Activated naive CD8-positive, alpha-beta T cell treated with anti-CD3 and anti-CD28 coated beads, Interleukin-2, amount 10 ng/mL, durations not matched to agents 7 days and 5 days (primary cell): Measurements from ENCODE around the gene SERPINF2. TPM values are rescaled to one million over a fixed set of nuclear protein-coding genes. Genes with fewer than 3 reads are reported as not detected.
"Not testable (repeated sequence)": the region's sequence is repeated elsewhere in the genome, so short reads cannot be mapped to it uniquely, and the experiment has no call there.

Experiments used
- ATAC-seq: fragments of 150-1000 bp; cut with Tn5 transposase; one replicate; pipeline ENCODE4 v1.10.0; 2021; ENCODE audit warnings: low read depth, moderate library complexity
- POLR2A ChIA-PET: fragments of 350-600 bp; sonication (Branson Sonifier 250); formaldehyde crosslinking; loops from one replicate; lab custom pipeline; 2021; ENCODE audit warnings: antibody characterized with exemption; lab: Charles Lee
- DNase-seq: peaks from one replicate; pipeline ENCODE4 v3.0.0; 2021
- H3K27ac Mint-ChIP-seq: one replicate; pipeline ENCODE4 v1.8.0; 2022; ENCODE audit warnings: mild to moderate bottlenecking, mixed read lengths
- H3K27me3 Mint-ChIP-seq: one replicate; pipeline ENCODE4 v1.8.0; 2022; ENCODE audit warnings: mild to moderate bottlenecking, moderate library complexity, mixed read lengths
- H3K36me3 Mint-ChIP-seq: one replicate; pipeline ENCODE4 v1.8.0; 2021; ENCODE audit warnings: mild to moderate bottlenecking, mixed read lengths
- H3K4me1 Mint-ChIP-seq: one replicate; pipeline ENCODE4 v1.8.0; 2021; ENCODE audit warnings: mixed read lengths
- H3K4me3 Mint-ChIP-seq: one replicate; pipeline ENCODE4 v1.8.0; 2022; ENCODE audit warnings: mild to moderate bottlenecking, moderate library complexity, mixed read lengths
- H3K9me3 Mint-ChIP-seq: one replicate; pipeline ENCODE4 v1.8.0; 2021; ENCODE audit warnings: mixed read lengths
- total RNA-seq, 2 experiments: library from RNA; stranded (reverse); gene quantifications; one replicate each; pipeline ENCODE4 v1.2.3, GENCODE V29; 2021

The SERPINF2 gene
- total RNA-seq = under 1 TPM; 0.23 to 0.33 TPM

DNA sequence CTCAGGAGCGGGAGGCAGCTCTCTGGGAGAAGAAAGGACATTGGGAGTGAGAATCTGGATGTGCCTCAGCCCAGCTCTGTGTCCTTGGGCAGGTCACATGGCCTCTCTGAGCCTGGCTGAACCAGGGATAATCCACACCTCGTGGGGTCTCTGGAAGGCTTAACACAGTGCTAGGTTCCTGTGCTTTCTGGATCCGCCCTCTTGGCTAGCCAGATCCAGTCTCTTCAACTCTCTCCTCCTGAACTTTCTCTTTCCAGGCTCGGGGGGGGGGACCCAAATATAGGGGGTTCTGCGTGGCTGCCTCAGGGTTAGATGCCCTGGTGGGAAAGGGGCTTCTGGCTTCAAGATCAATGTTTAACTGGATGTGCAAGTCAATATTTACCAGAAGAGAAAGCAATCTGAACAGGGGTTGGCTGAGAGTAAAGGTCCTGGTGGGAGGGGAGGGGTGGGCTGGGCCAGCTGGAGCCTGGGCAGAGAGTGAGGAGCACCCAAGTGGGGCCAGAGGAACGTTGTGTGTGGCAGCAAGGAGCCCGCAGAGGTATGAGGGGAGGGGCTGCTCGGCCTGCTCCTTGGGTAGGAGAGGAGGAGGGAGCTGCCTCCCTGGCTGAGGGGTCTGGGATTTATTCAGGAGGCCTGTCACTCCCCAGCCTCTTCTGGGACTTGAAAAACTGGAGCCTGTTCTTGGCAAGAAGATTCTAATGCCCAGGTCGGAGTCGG lies at the start of gene SERPINF2:
Gene SERPINF2 (plus strand): TSS at position 501 of the 717 bp plus-strand sequence. CDS start 2,125 bp downstream, outside the sequence.
- no peak within 1 kb of the TSS for H3K4me3 Mint-ChIP-seq
- POLR2A ChIA-PET = no interaction called here
- H3K27me3 Mint-ChIP-seq = no peaks in the 10 kb centered on the region
- no peak within 1 kb of the TSS for H3K27ac Mint-ChIP-seq
- no peaks in the 10 kb centered on the region for H3K4me1 Mint-ChIP-seq
- no peak for ATAC-seq
- H3K36me3 Mint-ChIP-seq = peaks cover 2% of the 10 kb centered on the region
- no peaks in the 10 kb centered on the region for H3K9me3 Mint-ChIP-seq
- no peak for DNase-seq

DNA sequence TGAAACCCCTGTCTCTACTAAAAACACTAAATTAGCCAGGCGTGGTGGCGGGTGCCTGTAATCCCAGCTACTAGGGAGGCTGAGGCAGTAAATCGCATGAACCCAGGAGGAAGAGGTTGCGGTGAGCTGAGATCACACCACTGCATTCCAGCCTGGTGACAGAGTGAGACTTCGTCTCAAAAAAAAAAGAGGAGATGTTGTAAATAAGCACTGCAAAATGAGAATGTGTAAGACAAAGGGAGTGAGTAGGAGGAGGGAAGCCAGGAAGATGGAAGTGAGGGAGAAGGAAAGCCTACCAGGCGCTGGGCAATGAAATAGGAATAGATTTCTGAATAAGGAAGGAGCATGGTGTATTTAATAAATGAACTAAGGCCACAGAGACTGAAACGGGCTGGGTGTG lies 49.3 kb upstream of the SERPINF2 start:
- peaks cover 1% of the 10 kb centered on the region for H3K36me3 Mint-ChIP-seq
- H3K27me3 Mint-ChIP-seq = peaks cover 7% of the 10 kb centered on the region
- peaks cover 2% of the 10 kb centered on the region for H3K9me3 Mint-ChIP-seq
- H3K4me3 Mint-ChIP-seq = no peak overlapping the region
- H3K4me1 Mint-ChIP-seq = no peaks in the 10 kb centered on the region
- POLR2A ChIA-PET = no interaction called here
- no peak overlapping the region for H3K27ac Mint-ChIP-seq
- DNase-seq (no peak), ATAC-seq (no peak)

DNA sequence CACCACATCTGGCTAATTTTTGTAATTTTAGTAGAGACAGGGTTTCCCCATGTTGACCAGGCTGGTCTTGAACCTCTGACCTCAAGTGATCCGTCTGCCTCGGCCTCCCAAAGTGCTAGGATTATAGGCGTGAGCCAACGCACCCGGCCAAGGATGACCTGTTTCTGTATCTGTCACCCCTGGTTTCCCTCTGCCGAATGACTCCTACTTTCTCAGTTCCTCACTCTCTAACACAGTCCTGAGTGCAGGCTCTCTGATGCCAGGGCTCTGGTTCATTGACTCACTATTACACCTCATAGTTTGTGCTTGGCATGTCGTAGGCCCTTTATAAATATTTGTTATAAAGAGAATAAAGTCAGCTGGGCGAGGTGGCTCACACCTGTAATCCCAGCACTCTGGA lies 47.3 kb upstream of the SERPINF2 start:
- ATAC-seq = no peak
- no peak overlapping the region for H3K27ac Mint-ChIP-seq
- H3K27me3 Mint-ChIP-seq = peaks cover 13% of the 10 kb centered on the region
- no peak for DNase-seq
- POLR2A ChIA-PET = no interaction called here
- H3K36me3 Mint-ChIP-seq = peaks cover 1% of the 10 kb centered on the region
- no peak overlapping the region for H3K4me3 Mint-ChIP-seq
- H3K4me1 Mint-ChIP-seq = no peaks in the 10 kb centered on the region
- peaks cover 2% of the 10 kb centered on the region for H3K9me3 Mint-ChIP-seq

DNA sequence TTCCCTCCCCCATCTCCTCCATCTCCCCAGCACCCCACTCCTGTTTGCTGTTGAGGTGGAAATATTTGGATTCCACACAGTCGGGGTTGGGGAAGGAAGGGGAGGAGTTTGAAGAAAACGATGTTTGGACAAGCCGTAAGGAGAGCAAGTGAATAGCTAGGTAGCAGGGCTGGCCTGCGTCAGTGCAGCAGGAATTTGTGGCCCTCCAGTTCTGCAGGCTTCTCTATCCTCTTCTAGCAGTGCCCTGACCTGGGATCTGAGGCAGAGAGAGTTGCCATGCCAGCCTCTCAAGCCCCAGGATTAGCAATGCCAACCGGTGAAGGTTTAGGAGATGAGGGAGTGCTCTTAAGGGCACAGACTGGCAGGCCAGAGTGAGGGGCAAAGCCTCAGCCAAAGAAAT lies 45.0 kb upstream of the SERPINF2 start:
- H3K4me1 Mint-ChIP-seq = no peaks in the 10 kb centered on the region
- no peaks in the 10 kb centered on the region for H3K9me3 Mint-ChIP-seq
- POLR2A ChIA-PET = interaction anchor here (0.6 kb wide), 1 partner anchor 140 kb away, joined by 4 read pairs; no protein-coding TSS in a partner anchor

DNA sequence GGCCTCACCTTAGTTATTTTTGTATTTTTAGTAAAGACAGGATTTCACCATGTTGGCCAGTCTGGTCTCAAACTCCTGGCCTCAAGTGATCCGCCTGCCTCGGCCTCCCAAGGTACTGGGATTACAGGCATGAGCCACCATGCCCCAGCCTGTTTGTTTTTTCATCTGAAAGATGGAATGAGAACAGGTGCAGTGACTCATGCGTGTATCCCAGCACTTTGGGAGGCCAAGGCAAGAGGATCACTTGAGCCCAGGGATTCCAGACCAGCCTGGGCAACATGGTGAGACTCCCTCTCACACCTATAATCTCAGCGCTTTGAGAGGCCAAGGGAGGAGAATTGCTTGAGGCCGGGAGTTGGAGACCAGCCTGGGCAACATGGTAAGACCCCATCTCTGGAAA lies 42.8 kb upstream of the SERPINF2 start:
- ATAC-seq, H3K36me3 Mint-ChIP-seq, H3K4me1 Mint-ChIP-seq, H3K9me3 Mint-ChIP-seq, DNase-seq, H3K27ac Mint-ChIP-seq, POLR2A ChIA-PET, H3K4me3 Mint-ChIP-seq: not testable (repeated sequence)
- peaks cover 21% of the 10 kb centered on the region for H3K27me3 Mint-ChIP-seq

More for the DNA sequence above, 45.0 kb upstream of the SERPINF2 start:
- peaks cover 13% of the 10 kb centered on the region for H3K27me3 Mint-ChIP-seq
- DNase-seq = no peak
- H3K4me3 Mint-ChIP-seq = no peak overlapping the region
- no peaks in the 10 kb centered on the region for H3K36me3 Mint-ChIP-seq
- H3K27ac Mint-ChIP-seq = no peak overlapping the region
- no peak for ATAC-seq

DNA sequence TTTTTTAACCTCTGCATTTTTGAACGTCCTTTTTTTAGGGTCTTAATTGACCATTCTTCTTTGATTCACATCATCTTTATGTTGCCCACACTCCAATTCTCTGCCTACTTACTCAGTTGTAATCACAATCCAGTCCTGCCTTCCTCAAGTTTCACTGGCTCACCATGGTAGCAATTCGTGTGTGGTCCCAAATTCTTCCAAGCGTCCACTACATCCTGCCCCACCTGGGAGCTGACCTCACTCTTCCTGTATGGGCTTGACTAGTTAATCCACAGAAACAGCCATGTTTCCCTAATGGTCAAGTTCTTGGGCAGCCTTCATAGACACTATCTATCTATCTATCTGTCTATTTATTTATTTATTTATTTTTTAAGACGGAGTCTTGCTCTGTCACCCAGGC lies 39.6 kb upstream of the SERPINF2 start:
- no peak overlapping the region for H3K4me3 Mint-ChIP-seq
- H3K9me3 Mint-ChIP-seq = no peaks in the 10 kb centered on the region
- H3K27ac Mint-ChIP-seq = no peak overlapping the region
- H3K4me1 Mint-ChIP-seq = peaks cover 3% of the 10 kb centered on the region
- H3K27me3 Mint-ChIP-seq = peaks cover 30% of the 10 kb centered on the region
- ATAC-seq = no peak
- H3K36me3 Mint-ChIP-seq = no peaks in the 10 kb centered on the region
- POLR2A ChIA-PET = no interaction called here
- no peak for DNase-seq

DNA sequence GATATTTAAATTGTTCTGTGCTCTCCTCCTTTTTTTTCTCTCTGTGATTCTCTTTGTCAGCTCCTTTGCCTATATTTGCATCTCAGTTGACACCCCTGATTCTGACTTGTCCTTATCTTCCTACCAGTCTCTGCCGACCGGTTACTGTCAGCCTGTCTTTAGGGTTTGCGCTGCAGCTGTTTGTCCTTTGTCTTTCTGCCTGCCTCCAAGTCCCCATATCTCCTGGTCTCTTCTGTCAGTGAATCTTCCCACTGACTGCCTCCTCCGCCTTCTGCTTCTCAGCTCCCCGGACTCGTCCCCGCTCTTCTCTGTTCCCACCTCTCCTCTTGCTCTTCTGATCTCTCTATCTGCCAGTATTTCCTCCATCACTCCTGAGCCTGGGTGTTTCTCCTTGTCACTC lies 37.7 kb upstream of the SERPINF2 start:
- Mint-ChIP-seq H3K4me3 (no peak overlapping the region), H3K27me3 (peaks cover 31% of the 10 kb centered on the region), H3K4me1 (peaks cover 3% of the 10 kb centered on the region), H3K36me3 (no peaks in the 10 kb centered on the region), H3K9me3 (no peaks in the 10 kb centered on the region), H3K27ac (no peak overlapping the region)
- DNase-seq (no peak), ATAC-seq (no peak)
- POLR2A ChIA-PET = no interaction called here

DNA sequence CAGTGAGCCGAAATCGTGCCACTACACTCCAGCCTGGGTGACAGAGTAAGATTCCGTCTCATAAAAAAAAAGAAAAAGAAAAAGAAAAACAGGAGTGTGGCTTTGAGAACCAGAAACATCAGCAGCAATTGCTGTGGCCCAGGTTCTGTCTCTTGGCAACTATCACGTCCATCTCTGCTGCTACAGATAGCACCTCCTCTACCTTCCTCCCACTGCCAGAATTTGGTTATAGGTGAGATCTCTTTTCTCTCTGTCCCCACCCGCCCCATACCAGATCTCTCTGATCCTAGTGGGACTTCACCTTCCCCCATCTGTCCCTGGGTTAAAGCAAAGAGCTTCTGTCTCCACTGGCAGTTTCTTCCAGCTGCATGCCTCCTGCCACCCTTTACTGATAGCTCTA lies 35.6 kb upstream of the SERPINF2 start:
- DNase-seq (no peak), ATAC-seq (no peak)
- H3K36me3 Mint-ChIP-seq = peaks cover 2% of the 10 kb centered on the region
- no peaks in the 10 kb centered on the region for H3K9me3 Mint-ChIP-seq
- peaks cover 10% of the 10 kb centered on the region for H3K4me1 Mint-ChIP-seq
- H3K27ac Mint-ChIP-seq = no peak overlapping the region
- peaks cover 37% of the 10 kb centered on the region for H3K27me3 Mint-ChIP-seq
- POLR2A ChIA-PET = interaction anchor here (0.7 kb wide), 1 partner anchor 46 kb away, joined by 5 read pairs; no protein-coding TSS in a partner anchor
- no peak overlapping the region for H3K4me3 Mint-ChIP-seq

DNA sequence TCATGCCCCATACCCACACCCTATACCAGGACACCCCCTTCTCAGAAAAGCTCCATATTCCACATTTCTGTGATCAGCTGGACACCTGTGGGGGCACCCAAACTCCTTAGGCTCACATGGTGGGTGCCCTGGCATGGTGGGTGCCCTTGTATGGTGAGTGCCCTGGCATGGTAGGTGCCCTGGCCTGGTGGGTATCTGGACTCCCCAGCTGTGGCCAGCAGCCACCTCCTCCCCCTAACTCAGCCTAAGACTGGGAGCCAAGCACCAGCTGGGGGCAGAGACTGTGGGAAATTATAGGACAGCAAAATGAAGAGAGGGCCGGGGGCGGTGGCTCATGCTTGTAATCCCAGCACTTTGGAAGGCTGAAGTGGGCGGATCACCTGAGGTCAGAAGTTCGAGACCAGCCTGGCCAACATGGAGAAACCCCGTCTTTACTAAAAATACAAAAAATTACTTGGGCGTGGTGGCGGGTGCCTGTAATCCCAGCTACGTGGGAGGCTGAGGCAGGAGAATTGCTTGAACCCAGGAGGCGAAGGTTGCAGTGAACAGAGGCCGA lies 33.8 kb upstream of the SERPINF2 start:
- POLR2A ChIA-PET = interaction anchor here (0.7 kb wide), 1 partner anchor 25 kb away, joined by 5 read pairs; no protein-coding TSS in a partner anchor
- H3K4me3 Mint-ChIP-seq = peak overlapping the region; percentile 51

DNA sequence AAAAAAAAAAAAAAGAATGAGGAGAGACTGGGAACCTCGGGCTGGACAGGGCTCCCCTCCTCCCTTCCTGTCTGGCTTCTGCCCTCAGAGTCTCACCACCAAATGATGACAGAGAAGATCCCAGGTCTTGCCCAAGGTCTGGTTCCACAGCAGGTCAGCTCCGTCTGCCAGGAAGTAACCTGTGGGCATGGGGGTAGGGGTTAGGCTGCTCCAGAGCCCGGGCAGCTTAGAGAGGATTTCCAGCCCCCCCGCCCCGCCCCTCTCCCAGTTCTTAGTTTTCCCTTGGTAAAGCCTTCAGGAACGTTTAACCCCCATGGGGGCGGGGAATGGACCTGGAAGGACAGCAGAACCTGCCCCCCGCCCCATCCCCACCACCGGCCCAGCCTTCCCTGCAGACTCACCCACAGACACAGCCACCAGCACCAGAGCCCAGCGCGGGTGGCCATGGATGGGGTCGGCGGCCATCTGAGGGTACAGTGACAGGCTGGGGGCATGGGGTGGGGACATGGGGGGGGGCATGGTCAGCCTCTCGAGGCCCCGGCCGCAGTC lies 33.2 kb upstream of the SERPINF2 start:
- Mint-ChIP-seq H3K4me3 (no peak overlapping the region), H3K27me3 (peaks cover 38% of the 10 kb centered on the region), H3K4me1 (peaks cover 13% of the 10 kb centered on the region), H3K27ac (no peak overlapping the region), H3K36me3 (peaks cover 3% of the 10 kb centered on the region), H3K9me3 (no peaks in the 10 kb centered on the region)
- POLR2A ChIA-PET = interaction anchor here (0.7 kb wide), 1 partner anchor 24 kb away, joined by 5 read pairs; no protein-coding TSS in a partner anchor
- peak; percentile 5 for ATAC-seq
- DNase-seq = no peak

More for the DNA sequence above, 33.8 kb upstream of the SERPINF2 start:
- H3K36me3 Mint-ChIP-seq, H3K9me3 Mint-ChIP-seq, H3K27ac Mint-ChIP-seq, DNase-seq, ATAC-seq: not testable (repeated sequence)
- Mint-ChIP-seq H3K4me1 (peaks cover 12% of the 10 kb centered on the region), H3K27me3 (peaks cover 36% of the 10 kb centered on the region)

DNA sequence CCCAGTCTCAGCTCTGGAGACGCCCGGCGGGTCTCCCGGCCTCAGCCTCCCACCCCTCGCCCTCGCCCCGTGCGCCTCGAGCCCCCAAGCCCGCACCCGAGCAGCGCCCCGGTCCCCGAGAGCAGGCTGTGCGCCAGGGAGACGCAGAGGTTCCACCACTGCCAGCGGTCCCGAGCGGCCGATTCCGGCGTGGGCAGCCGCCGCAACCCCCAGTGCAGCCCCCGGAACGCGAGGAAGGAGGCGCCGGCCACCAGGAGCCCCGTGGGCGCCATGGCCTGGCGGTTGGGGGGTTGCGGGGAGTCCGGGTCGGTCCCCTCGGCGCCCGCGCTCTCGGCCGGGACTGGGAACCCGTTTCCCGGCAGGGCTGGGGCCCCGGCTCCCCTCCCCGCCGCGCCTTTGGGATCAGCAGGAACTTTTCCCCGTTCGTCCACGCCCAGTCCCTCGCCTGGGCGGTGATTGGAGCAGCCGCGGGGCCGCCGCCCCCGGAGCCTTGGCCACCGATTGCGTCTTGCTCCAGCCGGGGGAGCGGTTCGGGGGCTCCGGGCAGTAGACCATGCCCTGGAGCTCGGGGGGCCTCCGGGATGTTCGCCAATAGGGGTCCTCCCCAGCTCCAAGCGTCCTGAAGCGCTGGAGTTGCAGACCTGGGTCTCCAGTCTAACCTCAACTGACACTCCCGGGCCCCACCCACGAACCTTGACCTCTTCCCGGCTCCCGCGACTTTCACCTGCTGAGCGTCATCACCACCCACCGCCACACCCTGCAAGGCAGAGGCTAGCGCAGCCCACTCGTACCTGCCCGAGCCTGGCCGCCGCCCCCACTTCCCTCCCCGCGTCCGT lies 32.5 kb upstream of the SERPINF2 start, which contains the start of gene TLCD2:
Gene TLCD2 (minus strand): TSS at position 407 of the 836 bp plus-strand sequence. CDS start 135 bp downstream, at position 272.
- Mint-ChIP-seq H3K27me3 (peaks cover 33% of the 10 kb centered on the region), H3K27ac (no peak within 1 kb of the TSS), H3K4me3 (peak within 1 kb of the TSS; percentile 57), H3K36me3 (peaks cover 3% of the 10 kb centered on the region), H3K9me3 (no peaks in the 10 kb centered on the region), H3K4me1 (peaks cover 16% of the 10 kb centered on the region)
- POLR2A ChIA-PET = no interaction called here
- ATAC-seq (peak; percentile 28), DNase-seq (peak; percentile 52)

DNA sequence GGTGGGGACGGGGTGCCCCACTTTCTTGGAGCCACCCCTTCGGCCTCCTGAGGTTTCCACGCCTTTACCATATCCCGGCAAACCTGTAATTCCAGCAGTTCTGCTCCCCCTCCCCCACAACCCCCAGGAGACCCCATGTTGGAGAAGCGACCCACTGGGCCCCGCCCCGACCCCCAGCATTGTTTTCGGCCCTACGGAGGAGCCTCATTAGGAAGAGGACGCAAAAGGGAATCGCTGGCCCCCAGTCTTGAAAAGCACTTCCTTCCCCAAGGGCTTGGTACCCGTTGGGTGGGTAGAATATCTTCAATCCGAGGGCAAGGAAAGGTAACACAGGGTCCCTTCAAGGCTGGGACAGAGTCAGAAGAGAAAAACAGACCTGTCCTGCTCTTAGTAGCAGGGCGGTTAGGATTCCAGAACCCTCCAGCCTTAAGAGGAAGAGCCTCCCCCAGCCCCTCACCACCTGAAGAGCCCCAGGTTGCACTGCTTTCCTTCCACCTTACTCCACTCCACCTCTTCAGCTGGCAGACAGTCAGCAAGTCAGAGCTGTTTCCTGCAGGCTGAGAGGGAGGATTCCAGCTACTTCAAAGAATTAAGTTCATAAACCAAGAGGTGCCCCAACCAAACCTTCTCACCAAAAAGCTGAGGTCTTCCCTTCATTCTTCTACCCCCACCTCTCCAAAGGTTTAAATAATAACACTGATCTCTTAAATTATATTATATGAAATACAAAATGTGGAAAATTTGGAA lies 31.7 kb upstream of the SERPINF2 start:
- H3K27me3 Mint-ChIP-seq = peaks cover 30% of the 10 kb centered on the region
- no peaks in the 10 kb centered on the region for H3K9me3 Mint-ChIP-seq
- POLR2A ChIA-PET = no interaction called here
- no peak overlapping the region for H3K27ac Mint-ChIP-seq
- H3K36me3 Mint-ChIP-seq = peaks cover 3% of the 10 kb centered on the region
- peaks cover 17% of the 10 kb centered on the region for H3K4me1 Mint-ChIP-seq
- H3K4me3 Mint-ChIP-seq = peak overlapping the region; percentile 57
- ATAC-seq (no peak), DNase-seq (no peak)
